Smooth muscle cell (in vitro differentiated cells): ENCODE results near the gene STPG2. TPM values are rescaled to one million over a fixed set of nuclear protein-coding genes. Genes with fewer than 3 reads are reported as not detected.

ENCODE experiments used
- DNase-seq: peaks from one replicate; lab custom pipeline; 2025; ENCODE audit not compliant: unreplicated experiment; lab: John Stamatoyannopoulos, UW
- H2AFZ ChIP-seq: fragments of 200-600 bp; sonication (generic); 2 replicates; pipeline ENCODE4 v1.6.0; 2016; ENCODE audit warnings: antibody characterized with exemption, low read depth, mild to moderate bottlenecking
- H3F3A ChIP-seq: fragments of 200-600 bp; sonication (generic); 2 replicates; pipeline ENCODE4 v1.6.0; 2017; ENCODE audit warnings: antibody characterized with exemption, low read depth
- H3K27ac ChIP-seq: fragments of 200-600 bp; sonication (generic); 2 replicates; pipeline ENCODE4 v1.5.1; 2016; ENCODE audit warnings: low read depth, mild to moderate bottlenecking
- H3K27me3 ChIP-seq: fragments of 200-600 bp; sonication (generic); 2 replicates; pipeline ENCODE4 v1.6.1; 2016; ENCODE audit warnings: low read depth, mild to moderate bottlenecking
- H3K36me3 ChIP-seq: fragments of 200-600 bp; sonication (generic); 2 replicates; pipeline ENCODE4 v1.5.1; 2016; ENCODE audit warnings: low read depth
- H3K4me1 ChIP-seq: fragments of 200-600 bp; sonication (generic); 2 replicates; pipeline ENCODE4 v1.5.1; 2016; ENCODE audit warnings: low read depth
- H3K4me2 ChIP-seq: fragments of 200-600 bp; sonication (generic); 2 replicates; pipeline ENCODE4 v1.6.0; 2016; ENCODE audit warnings: mild to moderate bottlenecking
- H3K4me3 ChIP-seq: fragments of 200-600 bp; sonication (generic); 2 replicates; pipeline ENCODE4 v1.5.1; 2016; ENCODE audit warnings: mild to moderate bottlenecking
- H3K79me2 ChIP-seq: fragments of 200-600 bp; sonication (generic); 2 replicates; pipeline ENCODE4 v1.6.0; 2016; ENCODE audit warnings: low read depth, mild to moderate bottlenecking
- H3K9ac ChIP-seq: fragments of 200-600 bp; sonication (generic); 2 replicates; pipeline ENCODE4 v1.6.0; 2016; ENCODE audit warnings: low read depth
- H3K9me3 ChIP-seq: fragments of 200-600 bp; sonication (generic); replicated peaks from 2 replicates; pipeline ENCODE4 v1.5.1; 2016; ENCODE audit warnings: low read depth
- H4K20me1 ChIP-seq: fragments of 200-600 bp; sonication (generic); 2 replicates; pipeline ENCODE4 v1.6.0; 2016; ENCODE audit warnings: low read depth
- WGBS: methylation state at CpG from one replicate; pipeline ENCODE4 v1.1.7; 2016; ENCODE audit warnings: low lambda C conversion rate; 5-methylcytosine and 5-hydroxymethylcytosine counted together
- polyA plus RNA-seq: library from polyadenylated mRNA; unstranded; fragments of >200 nt; fragmentation: Nextera tagmentation; extraction: Ambion mirVana; gene quantifications from 2 replicates; pipeline ENCODE4 v1.2.1, GENCODE V29; 2016
- total RNA-seq: library from RNA; depleted of rRNA; stranded (reverse); fragments of >200 nt; gene quantifications from 2 replicates; pipeline ENCODE4 v1.2.3, GENCODE V29; 2014
- TF ChIP-seq, protein P1 (sequence below): fragments of 200-600 bp; sonication (generic); IDR thresholded peaks from 2 replicates; pipeline ENCODE4 v1.5.1; 2017; ENCODE audit warnings: borderline replicate concordance, mild to moderate bottlenecking, antibody characterized with exemption; ENCODE audit not compliant: insufficient read depth, poor library complexity, severe bottlenecking

Gene STPG2
- total and polyA plus RNA-seq, 2 experiments from 2014 or later, result 0.09 to 0.31 TPM

DNA sequence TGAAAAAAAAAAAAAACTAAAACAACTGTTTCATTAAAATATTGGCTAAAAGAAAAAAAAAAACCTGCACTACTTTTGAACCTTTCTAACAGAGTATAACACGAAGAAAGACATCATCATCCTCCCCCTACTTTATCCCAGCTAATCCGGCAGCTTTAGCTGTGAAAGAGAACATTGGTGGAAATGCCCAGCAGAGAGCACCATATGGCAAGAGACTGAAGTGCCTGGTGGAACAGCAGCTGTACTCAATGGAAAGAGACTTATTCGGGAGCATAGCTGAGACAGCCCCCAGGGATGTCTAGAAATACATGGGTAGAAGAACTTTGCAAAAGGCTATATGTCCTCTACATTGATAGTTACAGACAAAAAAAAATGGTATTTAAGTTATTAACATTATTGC is 30.3 kb downstream of the STPG2 start:
- Histone ChIP-seq H2AFZ (no peak overlapping the region), H4K20me1 (no peaks in the 10 kb centered on the region), H3K4me2 (no peak overlapping the region), H3K27me3 (no peaks in the 10 kb centered on the region), H3K79me2 (no peaks in the 10 kb centered on the region), H3K9me3 (no peaks in the 10 kb centered on the region), H3F3A (no peaks in the 10 kb centered on the region), H3K27ac (no peak overlapping the region), H3K4me1 (peaks cover 3% of the 10 kb centered on the region), H3K9ac (no peak overlapping the region), H3K4me3 (no peak overlapping the region), H3K36me3 (no peaks in the 10 kb centered on the region)
- 15% methylated on average over 3 of the region's 3 CpGs for WGBS
- DNase-seq, result no peak
- TF ChIP-seq, protein P1, sequence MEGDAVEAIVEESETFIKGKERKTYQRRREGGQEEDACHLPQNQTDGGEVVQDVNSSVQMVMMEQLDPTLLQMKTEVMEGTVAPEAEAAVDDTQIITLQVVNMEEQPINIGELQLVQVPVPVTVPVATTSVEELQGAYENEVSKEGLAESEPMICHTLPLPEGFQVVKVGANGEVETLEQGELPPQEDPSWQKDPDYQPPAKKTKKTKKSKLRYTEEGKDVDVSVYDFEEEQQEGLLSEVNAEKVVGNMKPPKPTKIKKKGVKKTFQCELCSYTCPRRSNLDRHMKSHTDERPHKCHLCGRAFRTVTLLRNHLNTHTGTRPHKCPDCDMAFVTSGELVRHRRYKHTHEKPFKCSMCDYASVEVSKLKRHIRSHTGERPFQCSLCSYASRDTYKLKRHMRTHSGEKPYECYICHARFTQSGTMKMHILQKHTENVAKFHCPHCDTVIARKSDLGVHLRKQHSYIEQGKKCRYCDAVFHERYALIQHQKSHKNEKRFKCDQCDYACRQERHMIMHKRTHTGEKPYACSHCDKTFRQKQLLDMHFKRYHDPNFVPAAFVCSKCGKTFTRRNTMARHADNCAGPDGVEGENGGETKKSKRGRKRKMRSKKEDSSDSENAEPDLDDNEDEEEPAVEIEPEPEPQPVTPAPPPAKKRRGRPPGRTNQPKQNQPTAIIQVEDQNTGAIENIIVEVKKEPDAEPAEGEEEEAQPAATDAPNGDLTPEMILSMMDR, result peak; percentile 40

DNA sequence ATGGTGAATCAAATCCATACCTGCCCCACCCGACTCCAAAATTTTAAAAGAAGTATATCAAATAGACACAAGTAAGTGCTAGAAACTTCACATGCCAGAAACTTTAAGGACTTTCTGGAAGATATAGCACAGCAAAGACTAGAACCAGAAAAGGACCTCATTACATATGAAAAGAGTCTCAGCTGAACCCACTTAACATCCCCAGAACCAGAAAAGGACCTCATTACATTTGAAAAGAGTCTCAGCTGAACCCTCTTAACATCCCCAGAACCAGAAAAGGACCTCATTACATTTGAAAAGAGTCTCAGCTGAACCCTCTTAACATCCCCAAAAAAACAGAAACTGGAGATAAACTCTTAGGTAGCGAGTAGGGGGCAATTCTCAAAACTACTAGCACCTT is 32.3 kb downstream of the STPG2 start:
- Histone ChIP-seq H3K4me3 (no peak overlapping the region), H3K4me1 (peaks cover 3% of the 10 kb centered on the region), H4K20me1 (no peaks in the 10 kb centered on the region), H3F3A (no peaks in the 10 kb centered on the region), H3K4me2 (no peak overlapping the region), H3K9ac (no peak overlapping the region), H3K27me3 (peaks cover 4% of the 10 kb centered on the region), H3K27ac (no peak overlapping the region), H2AFZ (no peak overlapping the region), H3K36me3 (no peaks in the 10 kb centered on the region), H3K79me2 (no peaks in the 10 kb centered on the region), H3K9me3 (no peaks in the 10 kb centered on the region)
- DNase-seq, result no peak
- 78% methylated on average over 2 of the region's 2 CpGs for WGBS
- TF ChIP-seq, protein P1, result no peak

DNA sequence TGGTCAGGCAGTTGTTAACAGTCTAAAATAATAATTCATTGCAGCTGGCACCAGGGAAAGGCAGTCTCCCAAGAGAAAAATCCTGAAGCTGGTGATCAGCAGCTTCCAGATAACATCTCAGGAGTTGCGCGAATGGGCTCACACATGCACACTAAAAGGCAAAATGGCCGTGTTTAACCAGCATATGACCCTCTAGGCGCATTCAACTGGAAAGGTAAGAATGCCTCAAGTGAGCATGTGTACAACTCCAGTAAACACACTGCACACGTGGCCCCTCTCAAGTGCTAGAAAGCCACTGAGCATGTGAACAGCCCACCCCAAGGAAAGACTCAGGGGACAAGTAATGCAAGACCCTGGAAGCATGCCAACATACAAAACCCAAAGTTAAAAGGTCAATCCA is 33.1 kb downstream of the STPG2 start:
- Histone ChIP-seq H3K9ac (no peak overlapping the region), H2AFZ (no peak overlapping the region), H3K4me1 (peaks cover 3% of the 10 kb centered on the region), H3K4me2 (no peak overlapping the region), H3F3A (no peaks in the 10 kb centered on the region), H3K27me3 (peaks cover 4% of the 10 kb centered on the region), H3K36me3 (no peaks in the 10 kb centered on the region), H4K20me1 (no peaks in the 10 kb centered on the region), H3K27ac (no peak overlapping the region), H3K4me3 (no peak overlapping the region), H3K79me2 (no peaks in the 10 kb centered on the region), H3K9me3 (no peaks in the 10 kb centered on the region)
- TF ChIP-seq, protein P1, result no peak
- WGBS, result 72% methylated on average over 5 of the region's 5 CpGs
- no peak for DNase-seq

DNA sequence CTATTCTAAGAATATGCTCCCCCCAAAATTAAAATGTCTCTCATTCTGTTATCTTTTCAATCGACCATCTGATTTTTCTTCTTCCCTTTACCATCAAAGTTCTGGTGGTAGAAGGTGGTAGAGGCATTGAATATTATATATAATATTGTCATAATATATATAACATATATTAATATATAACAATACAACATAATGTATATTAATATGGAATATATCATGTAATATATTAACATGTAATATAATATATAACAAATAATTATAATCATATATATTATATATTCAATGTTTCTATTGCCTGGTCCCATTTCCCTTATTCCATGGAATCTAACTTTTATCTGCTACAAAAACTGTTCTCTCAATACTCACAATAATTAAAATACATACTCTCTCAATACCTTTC is 40.6 kb downstream of the STPG2 start:
- peaks cover 4% of the 10 kb centered on the region for H3K27me3 ChIP-seq
- no peaks in the 10 kb centered on the region for H4K20me1 ChIP-seq
- H2AFZ ChIP-seq, result no peak overlapping the region
- WGBS, result 82% methylated on average over 1 of the region's 1 CpG
- H3K9ac ChIP-seq, result no peak overlapping the region
- no peaks in the 10 kb centered on the region for H3K36me3 ChIP-seq
- no peak overlapping the region for H3K27ac ChIP-seq
- no peaks in the 10 kb centered on the region for H3K4me1 ChIP-seq
- H3K79me2 ChIP-seq, result no peaks in the 10 kb centered on the region
- H3F3A ChIP-seq, result no peaks in the 10 kb centered on the region
- H3K4me2 ChIP-seq, result no peak overlapping the region
- H3K9me3 ChIP-seq, result no peaks in the 10 kb centered on the region
- TF ChIP-seq, protein P1, result no peak
- no peak for DNase-seq
- H3K4me3 ChIP-seq, result no peak overlapping the region
